ENCODE data around the gene UTS2B. TPM values are rescaled to one million over a fixed set of nuclear protein-coding genes. Genes with fewer than 3 reads are reported as not detected.

The UTS2B gene
- total and polyA plus RNA-seq, 9 of the 15 experiments (the other 6 are each of a cell fraction or from before 2014, with no cell fraction given), result 0.06 TPM; not detected in 8

- H3K4me1 ChIP-seq (replicated peaks in 1 of 2; ENCODE audit: control insufficient read depth in 2 of 2, insufficient read depth in 2 of 2, low read length in 2 of 2), result no peaks in the 10 kb centered on the region; a peak in 1 of 5 replicates
- H3K4me3 ChIP-seq, result no peak overlapping the region
- no peaks in the 10 kb centered on the region for H3K9me1 ChIP-seq (ENCODE audit: control insufficient read depth, insufficient read depth, low read length)
- H3K4me2 ChIP-seq (ENCODE audit: insufficient read depth, low read length), result no peak overlapping the region
- peaks cover 0 to 3% of the 10 kb centered on the region in 2 experiments; a peak in 2 of 5 replicates for H3K27me3 ChIP-seq (ENCODE audit: control insufficient read depth in 2 of 2, insufficient read depth in 2 of 2, low read length in 2 of 2)
- no peak for DNase-seq (ENCODE audit: extremely low read depth in 1 of 4, low spot score in 3 of 4)
- intact Hi-C loops (cut with micrococcal nuclease), result no loop called here
- no peak overlapping the region for H3K27ac ChIP-seq (ENCODE audit: extremely low read depth, low read depth, low read length)
- 0% methylated on average over 1 of the region's 1 CpG for WGBS (ENCODE audit: insufficient coverage, low coverage, missing lambda C conversion rate)
- ATAC-seq, result no peak
- H3K9ac ChIP-seq (ENCODE audit: insufficient read depth in 1 of 2, low read depth in 2 of 2, low read length in 2 of 2), result no peak overlapping the region
- FAIRE-seq, result no peak
- no peaks in the 10 kb centered on the region for H3K9me3 ChIP-seq (replicated peaks; ENCODE audit: control insufficient read depth, insufficient read depth, low read depth, low read length)
- H3K36me3 ChIP-seq (ENCODE audit: control insufficient read depth, insufficient read depth, low read length), result no peaks in the 10 kb centered on the region
- H2AFZ ChIP-seq (ENCODE audit: low read depth, low read length), result no peak overlapping the region
- no TSS peak for BruUV-seq (replicated peaks)
- in situ Hi-C loops (cut with MboI), result no loop called here
- H4K20me1 ChIP-seq (replicated peaks; ENCODE audit: control insufficient read depth, insufficient read depth, low read length), result no peaks in the 10 kb centered on the region
- ChIA-PET POLR2A (no interaction called here), CTCF (ENCODE audit: low intra/inter-chr PET ratio) (no interaction called here)
- no peaks in the 10 kb centered on the region for H3K79me2 ChIP-seq (ENCODE audit: control insufficient read depth, insufficient read depth, low read length)
- TF ChIP-seq TAL1 (IDR thresholded peaks at IDR 0.05) (no peak), ZNF121 (CRISPR knock-in tag; conservative IDR thresholded peaks at IDR 0.05) (no peak), SMARCC2 (IDR thresholded peaks at IDR 0.05; ENCODE audit: low read depth) (no peak), GABPB1 (CRISPR knock-in tag; IDR thresholded peaks at IDR 0.05) (no peak), BRD4 (IDR thresholded peaks at IDR 0.05) (no peak), SLC30A9 (CRISPR knock-in tag; IDR thresholded peaks at IDR 0.05) (no peak), CBX8 (IDR thresholded peaks at IDR 0.05; ENCODE audit: borderline replicate concordance, extremely low read depth, low read depth, low read length, poor library complexity, severe bottlenecking) (no peak), NCOA1 (IDR thresholded peaks at IDR 0.05; ENCODE audit: low read depth) (no peak), NR2F6 (CRISPR knock-in tag; IDR thresholded peaks at IDR 0.05) (no peak)
- TF ChIP-seq, protein P1, sequence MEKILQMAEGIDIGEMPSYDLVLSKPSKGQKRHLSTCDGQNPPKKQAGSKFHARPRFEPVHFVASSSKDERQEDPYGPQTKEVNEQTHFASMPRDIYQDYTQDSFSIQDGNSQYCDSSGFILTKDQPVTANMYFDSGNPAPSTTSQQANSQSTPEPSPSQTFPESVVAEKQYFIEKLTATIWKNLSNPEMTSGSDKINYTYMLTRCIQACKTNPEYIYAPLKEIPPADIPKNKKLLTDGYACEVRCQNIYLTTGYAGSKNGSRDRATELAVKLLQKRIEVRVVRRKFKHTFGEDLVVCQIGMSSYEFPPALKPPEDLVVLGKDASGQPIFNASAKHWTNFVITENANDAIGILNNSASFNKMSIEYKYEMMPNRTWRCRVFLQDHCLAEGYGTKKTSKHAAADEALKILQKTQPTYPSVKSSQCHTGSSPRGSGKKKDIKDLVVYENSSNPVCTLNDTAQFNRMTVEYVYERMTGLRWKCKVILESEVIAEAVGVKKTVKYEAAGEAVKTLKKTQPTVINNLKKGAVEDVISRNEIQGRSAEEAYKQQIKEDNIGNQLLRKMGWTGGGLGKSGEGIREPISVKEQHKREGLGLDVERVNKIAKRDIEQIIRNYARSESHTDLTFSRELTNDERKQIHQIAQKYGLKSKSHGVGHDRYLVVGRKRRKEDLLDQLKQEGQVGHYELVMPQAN (IDR thresholded peaks at IDR 0.05; ENCODE audit: borderline replicate concordance), result no peak
These were observed 29.3 kb downstream of the UTS2B start for GRCh38 chr3:191301017-191301416.

All from K562 (cell line).